Ovary (tissue), 9 donors: ENCODE measurements around the gene ZNF629. TPM values are rescaled to one million over a fixed set of nuclear protein-coding genes. Genes with fewer than 3 reads are reported as not detected.

Experiments
- DNase-seq, 5 donors: peaks; one replicate each; pipeline ENCODE4 v3.0.0-alpha.2; 2019 to 2020
- H3K27ac ChIP-seq, 2 donors: fragments of 200-600 bp; one replicate each; pipeline versions ENCODE4 v1.5.1 to v1.8.0; 2019 to 2022
- H3K27me3 ChIP-seq: fragments of 200-600 bp; one replicate; pipeline ENCODE4 v1.8.0; 2022
- H3K36me3 ChIP-seq: fragments of 200-600 bp; sonication (generic); one replicate; pipeline ENCODE4 v1.5.1; 2019
- H3K4me1 ChIP-seq: one replicate; pipeline ENCODE4 v1.8.1; 2013; ENCODE audit warnings: mild to moderate bottlenecking, moderate library complexity; ENCODE audit not compliant: insufficient read depth
- H3K4me3 ChIP-seq: fragments of 200-600 bp; sonication (generic); one replicate; pipeline ENCODE4 v1.5.1; 2017
- H3K9me3 ChIP-seq, 2 donors: fragments of 200-600 bp in 1 of 2; sonication (generic) in 1 of 2; one replicate each; pipeline versions ENCODE4 v1.5.1 to v1.8.1; 2013 to 2019; ENCODE audit warnings: mild to moderate bottlenecking in 1 of 2, moderate library complexity in 1 of 2
- EP300 ChIP-seq: sonication (generic); formaldehyde crosslinking; IDR thresholded peaks from one replicate; pipeline ENCODE4 v1.6.1; 2017; ENCODE audit warnings: antibody characterized with exemption
- POLR2A ChIP-seq: fragments of 450-650 bp; IDR thresholded peaks from one replicate; pipeline ENCODE4 v1.6.1; 2017; ENCODE audit warnings: antibody characterized with exemption, mild to moderate bottlenecking, moderate library complexity
- WGBS, 3 donors: extraction: QIAGEN DNeasy Blood & Tissue Kit in 1 of 3; methylation state at CpG; one replicate each; pipeline versions ENCODE4 v1.1.5 to v1.1.7; 2013 to 2017; 5-methylcytosine and 5-hydroxymethylcytosine counted together
- intact Hi-C, 4 donors: fragments of 100-400 bp; cut with DNase I; formaldehyde crosslinking; loops; one replicate each; pipeline versions ENCODE4 v1.11.0 to v1.15.1; 2022 to 2023
- polyA plus RNA-seq, 2 donors: library from polyadenylated mRNA; stranded (reverse); fragments of 200-250 nt in 1 of 2; fragments of 350-450 nt in 1 of 2; fragmentation: Illumina TruSeq in 1 of 2; extraction: RNeasy Lipid Tissue Mini Kit (QIAGEN cat#74804) in 1 of 2; gene quantifications; one replicate each; pipeline ENCODE4 v1.2.3, GENCODE V29; 2013 to 2014
- total RNA-seq, 7 donors: library from RNA; depleted of rRNA in 2 of 7; stranded (reverse); fragments of >200 nt in 2 of 7; fragmentation: NEBNext Ultra II Directional in 3 of 7; extraction: Animal tissue kit (Norgen Biotek cat#: 25700) in 3 of 7; gene quantifications; one replicate each; pipeline versions ENCODE4 v1.1.0 to v1.2.4, GENCODE V29; 2016 to 2023
- TF ChIP-seq, protein P1 (sequence below), 3 donors: fragments of 450-650 bp in 2 of 3; fragments of 200-600 bp in 1 of 3; IDR thresholded peaks; one replicate each; pipeline versions ENCODE4 v1.5.1 to v1.8.0; 2016 to 2022; ENCODE audit warnings: antibody characterized with exemption in 3 of 3, mild to moderate bottlenecking in 1 of 3
- donor health status: DM: no; HTN: no; CAD: no; lungs with moderate emphysema.
- donor health status: DM: no; HTN: no; CAD: no.
- donor health status: Bipolar disorder and iron deficiency.
- donor health status: DM: yes; HTN: yes; CAD: no.
- donor health status: DM: no; HTN: no; CAD: no.
- donor health status: DM: yes; HTN: yes; CAD: no.

Gene ZNF629
- total and polyA plus RNA-seq, 9 donors = 8.2 to 26.3 (median 19.9) TPM

DNA sequence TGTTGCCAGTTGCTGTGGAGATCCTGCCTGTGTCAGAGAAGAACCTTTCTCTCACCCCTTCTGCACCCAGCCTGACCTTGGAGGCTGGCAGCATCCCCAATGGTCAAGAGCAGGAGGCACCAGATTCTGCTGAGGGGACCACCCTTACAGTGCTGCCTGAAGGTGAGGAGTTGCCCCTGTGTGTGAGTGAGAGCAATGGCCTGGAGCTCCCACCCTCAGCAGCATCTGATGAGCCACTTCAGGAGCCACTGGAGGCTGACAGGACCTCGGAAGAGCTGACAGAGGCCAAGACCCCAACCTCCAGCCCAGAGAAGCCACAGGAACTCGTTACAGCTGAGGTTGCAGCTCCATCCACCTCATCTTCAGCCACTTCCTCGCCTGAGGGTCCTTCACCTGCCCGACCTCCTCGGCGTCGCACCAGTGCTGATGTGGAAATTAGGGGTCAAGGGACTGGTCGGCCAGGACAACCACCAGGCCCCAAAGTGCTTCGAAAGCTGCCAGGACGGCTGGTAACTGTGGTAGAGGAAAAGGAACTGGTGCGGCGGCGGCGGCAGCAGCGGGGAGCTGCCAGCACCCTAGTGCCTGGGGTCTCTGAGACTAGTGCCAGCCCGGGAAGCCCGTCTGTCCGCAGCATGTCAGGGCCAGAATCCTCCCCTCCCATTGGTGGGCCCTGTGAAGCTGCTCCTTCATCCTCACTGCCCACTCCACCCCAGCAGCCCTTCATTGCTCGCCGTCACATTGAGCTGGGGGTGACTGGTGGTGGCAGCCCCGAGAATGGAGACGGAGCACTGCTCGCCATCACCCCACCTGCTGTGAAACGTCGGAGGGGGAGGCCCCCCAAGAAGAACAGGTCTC, 49.0 kb downstream of the ZNF629 start:
- no peaks in the 10 kb centered on the region for H3K9me3 ChIP-seq
- TF ChIP-seq POLR2A = no peak
- no peak for TF ChIP-seq EP300
- TF ChIP-seq, protein P1, sequence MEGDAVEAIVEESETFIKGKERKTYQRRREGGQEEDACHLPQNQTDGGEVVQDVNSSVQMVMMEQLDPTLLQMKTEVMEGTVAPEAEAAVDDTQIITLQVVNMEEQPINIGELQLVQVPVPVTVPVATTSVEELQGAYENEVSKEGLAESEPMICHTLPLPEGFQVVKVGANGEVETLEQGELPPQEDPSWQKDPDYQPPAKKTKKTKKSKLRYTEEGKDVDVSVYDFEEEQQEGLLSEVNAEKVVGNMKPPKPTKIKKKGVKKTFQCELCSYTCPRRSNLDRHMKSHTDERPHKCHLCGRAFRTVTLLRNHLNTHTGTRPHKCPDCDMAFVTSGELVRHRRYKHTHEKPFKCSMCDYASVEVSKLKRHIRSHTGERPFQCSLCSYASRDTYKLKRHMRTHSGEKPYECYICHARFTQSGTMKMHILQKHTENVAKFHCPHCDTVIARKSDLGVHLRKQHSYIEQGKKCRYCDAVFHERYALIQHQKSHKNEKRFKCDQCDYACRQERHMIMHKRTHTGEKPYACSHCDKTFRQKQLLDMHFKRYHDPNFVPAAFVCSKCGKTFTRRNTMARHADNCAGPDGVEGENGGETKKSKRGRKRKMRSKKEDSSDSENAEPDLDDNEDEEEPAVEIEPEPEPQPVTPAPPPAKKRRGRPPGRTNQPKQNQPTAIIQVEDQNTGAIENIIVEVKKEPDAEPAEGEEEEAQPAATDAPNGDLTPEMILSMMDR (IDR thresholded peaks at IDR 0.05) = no peak
- WGBS, 3 donors = 77 to 91% (median 84%) methylated on average over 22 to 25 of the region's 25 CpGs
- no peaks in the 10 kb centered on the region for H3K27me3 ChIP-seq
- H3K27ac ChIP-seq = no peak overlapping the region
- H3K4me3 ChIP-seq = no peak overlapping the region
- intact Hi-C loops = no loop called here
- H3K36me3 ChIP-seq = no peaks in the 10 kb centered on the region
- peak in 1 of 5 donors; percentile 31 for DNase-seq
- peaks cover 4% of the 10 kb centered on the region for H3K4me1 ChIP-seq

- 87 to 90% (median 90%) methylated on average over 17 of the region's 17 CpGs for WGBS, 3 donors
- intact Hi-C loops = no loop called here
- Histone ChIP-seq H3K4me1 (peaks cover 4% of the 10 kb centered on the region), H3K36me3 (no peaks in the 10 kb centered on the region), H3K4me3 (no peak overlapping the region), H3K9me3 (no peaks in the 10 kb centered on the region), H3K27ac (no peak overlapping the region), H3K27me3 (no peaks in the 10 kb centered on the region)
- TF ChIP-seq, protein P1 (IDR thresholded peaks at IDR 0.05) = no peak
- TF ChIP-seq POLR2A (no peak), EP300 (no peak)
- peak in 1 of 5 donors; percentile 33 for DNase-seq
These were observed 49.8 kb downstream of the ZNF629 start for GRCh38 chr16:30736995-30737793.

GRCh38 chr16:30731411-30731810, 55.6 kb downstream of the ZNF629 start:
- H3K27ac ChIP-seq = no peak overlapping the region
- H3K9me3 ChIP-seq = no peaks in the 10 kb centered on the region
- intact Hi-C loops = no loop called here
- no peak for DNase-seq
- WGBS, 3 donors = 77 to 90% (median 79%) methylated on average over 3 of the region's 3 CpGs
- TF ChIP-seq POLR2A (no peak), EP300 (no peak)
- TF ChIP-seq, protein P1 (IDR thresholded peaks at IDR 0.05) = no peak
- H3K4me3 ChIP-seq = no peak overlapping the region
- no peaks in the 10 kb centered on the region for H3K36me3 ChIP-seq
- no peaks in the 10 kb centered on the region for H3K4me1 ChIP-seq
- H3K27me3 ChIP-seq = no peaks in the 10 kb centered on the region

GRCh38 chr16:30728899-30729672, 57.9 kb downstream of the ZNF629 start:
- Histone ChIP-seq H3K4me3 (no peak overlapping the region), H3K36me3 (no peaks in the 10 kb centered on the region), H3K4me1 (no peaks in the 10 kb centered on the region), H3K27me3 (no peaks in the 10 kb centered on the region), H3K27ac (no peak overlapping the region), H3K9me3 (no peaks in the 10 kb centered on the region)
- intact Hi-C loops = loop anchor here in 2 of 4 donors (10.0 kb wide), 2 partner anchors 56 to 594 kb away; partner anchors contain the start of gene ZNF629 (in 1 of the 2)
- TF ChIP-seq, protein P1 (IDR thresholded peaks at IDR 0.05) = no peak
- TF ChIP-seq EP300 = no peak
- no peak for TF ChIP-seq POLR2A
- 84 to 86% (median 85%) methylated on average over 17 of the region's 17 CpGs for WGBS, 3 donors
- no peak for DNase-seq
